GM21619 (cell line): ENCODE data around the gene PLPPR1.

Experiments used
- ATAC-seq: cut with Tn5 transposase; IDR thresholded peaks from one replicate; pipeline ENCODE4 v1.9.1; 2021; ENCODE audit not compliant: unreplicated experiment

The PLPPR1 gene

DNA sequence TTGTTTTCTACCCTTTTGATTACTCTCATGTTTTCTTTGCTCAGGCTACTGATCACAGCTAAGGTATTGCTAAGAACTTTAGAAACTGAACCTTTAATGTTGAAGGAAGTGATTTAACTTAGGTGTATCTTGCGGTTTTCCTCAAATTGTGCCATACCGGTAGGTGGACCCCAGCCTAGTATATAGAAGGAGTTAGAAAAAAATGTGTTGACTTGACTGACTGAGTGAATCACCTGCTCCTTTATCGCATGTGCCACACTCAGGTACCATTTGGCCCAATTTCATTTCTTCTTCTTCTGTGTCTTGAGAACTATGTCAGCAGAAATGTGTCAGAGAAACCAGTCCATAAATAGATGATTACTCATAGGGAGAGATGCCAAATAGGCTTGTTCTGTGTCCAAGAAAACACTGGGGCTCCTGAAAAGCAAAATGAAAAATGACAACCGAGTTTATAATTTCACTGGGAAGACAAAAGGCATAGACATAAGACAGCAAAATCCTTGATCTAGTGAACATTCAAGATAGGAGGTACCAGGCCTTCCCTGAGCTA, 19.4 kb downstream of the PLPPR1 start:
- ATAC-seq, result no peak

- ATAC-seq, result no peak
These were observed 22.1 kb downstream of the PLPPR1 start for GRCh38 chr9:101050650-101051049.

DNA sequence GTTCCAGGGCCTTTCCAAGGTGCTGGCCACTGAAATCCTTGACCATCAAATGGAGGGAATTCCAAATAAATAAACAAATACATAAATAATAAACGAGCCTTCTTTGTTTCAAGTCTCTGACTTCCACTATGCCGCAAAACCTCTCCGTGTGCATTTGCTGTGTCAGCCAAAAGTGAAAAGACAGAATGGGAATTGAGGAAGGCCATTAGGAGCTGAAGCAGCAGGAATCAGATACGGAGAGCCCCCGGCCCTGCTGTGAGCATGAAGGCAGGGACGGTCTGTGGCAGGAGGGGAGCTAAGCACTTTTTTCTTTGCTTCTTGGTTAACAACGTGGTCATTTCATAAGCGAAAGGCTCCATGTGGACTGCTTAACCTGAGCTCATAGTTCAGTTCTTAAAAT, 26.1 kb downstream of the PLPPR1 start:
- no peak for ATAC-seq

DNA sequence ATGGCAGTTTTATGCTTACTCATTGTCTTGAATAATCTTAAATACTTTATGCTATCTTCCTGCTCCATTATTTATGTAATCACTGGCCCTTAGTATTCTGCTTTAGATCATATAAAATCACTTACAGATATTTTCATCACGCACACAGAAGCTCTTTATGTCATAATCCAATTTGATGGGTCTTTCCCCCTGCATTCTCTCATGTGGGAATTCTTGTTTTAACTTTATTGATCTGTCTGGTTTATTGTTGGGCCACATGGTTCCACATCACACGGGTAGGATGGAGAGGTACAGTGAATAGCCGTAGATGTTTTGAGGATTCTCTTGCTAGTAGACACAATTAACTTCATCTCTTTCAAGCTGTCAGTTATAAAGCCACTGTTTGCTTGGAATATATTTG, 27.0 kb downstream of the PLPPR1 start:
- ATAC-seq, result no peak

GRCh38 chr9:101062686-101063085, 34.2 kb downstream of the PLPPR1 start:
- ATAC-seq, result no peak

DNA sequence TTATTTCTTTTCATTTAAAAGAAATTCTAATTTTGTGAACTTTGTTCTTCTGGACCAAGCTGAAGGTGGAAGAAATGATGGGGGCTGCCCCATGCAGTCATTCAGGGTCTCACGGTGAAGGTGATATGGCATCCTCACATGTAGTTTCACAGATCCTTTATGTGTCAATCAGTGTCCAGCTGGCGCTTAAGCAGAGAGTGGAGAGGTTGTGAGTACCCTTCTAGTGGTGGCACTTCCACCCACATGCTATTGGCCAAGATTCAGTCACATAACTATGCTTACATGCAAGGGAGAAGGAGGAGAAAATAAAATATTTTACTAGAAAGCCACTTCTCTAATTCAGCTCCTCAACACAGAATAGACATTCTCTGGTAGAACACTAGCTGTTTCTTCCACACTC, 34.7 kb downstream of the PLPPR1 start:
- ATAC-seq, result no peak

- ATAC-seq, result no peak
These were observed 35.7 kb downstream of the PLPPR1 start for GRCh38 chr9:101064206-101064605.

DNA sequence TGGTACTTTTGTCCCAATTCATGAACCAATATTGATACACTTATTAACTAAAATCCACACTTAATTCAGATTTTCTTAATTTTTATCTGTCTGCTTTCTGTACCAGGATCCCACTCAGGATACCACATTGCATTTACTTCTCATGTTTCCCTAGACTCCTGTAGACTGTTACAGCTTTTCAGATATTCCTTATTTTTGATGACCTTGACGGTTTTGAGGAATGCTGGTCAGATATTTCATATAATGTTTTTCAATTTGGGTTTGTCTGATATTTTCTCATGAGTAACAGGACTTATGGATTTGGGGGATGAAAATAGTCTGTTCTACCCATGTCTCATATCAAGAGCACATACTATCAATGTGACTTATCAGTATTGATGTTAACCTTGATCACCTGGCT, 37.4 kb downstream of the PLPPR1 start:
- ATAC-seq, result no peak

DNA sequence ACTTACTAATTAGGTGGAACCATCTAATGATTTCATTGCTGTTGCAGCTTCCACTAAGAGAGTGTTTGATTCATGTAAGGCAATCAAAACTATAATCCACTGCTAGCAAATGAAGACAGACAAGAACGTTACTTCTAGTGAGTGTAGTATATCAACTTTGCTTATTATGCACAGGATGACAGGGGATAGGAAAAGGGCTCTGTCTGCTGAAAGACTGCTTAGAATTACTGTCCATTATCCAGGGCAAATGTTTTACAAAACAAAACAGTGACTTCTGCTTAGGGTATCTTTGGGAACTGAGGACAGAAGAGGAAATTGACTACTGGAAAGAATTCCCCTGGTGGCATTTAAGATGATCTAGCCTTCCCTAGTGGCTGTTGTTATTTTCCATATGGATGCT, 40.2 kb downstream of the PLPPR1 start:
- no peak for ATAC-seq

DNA sequence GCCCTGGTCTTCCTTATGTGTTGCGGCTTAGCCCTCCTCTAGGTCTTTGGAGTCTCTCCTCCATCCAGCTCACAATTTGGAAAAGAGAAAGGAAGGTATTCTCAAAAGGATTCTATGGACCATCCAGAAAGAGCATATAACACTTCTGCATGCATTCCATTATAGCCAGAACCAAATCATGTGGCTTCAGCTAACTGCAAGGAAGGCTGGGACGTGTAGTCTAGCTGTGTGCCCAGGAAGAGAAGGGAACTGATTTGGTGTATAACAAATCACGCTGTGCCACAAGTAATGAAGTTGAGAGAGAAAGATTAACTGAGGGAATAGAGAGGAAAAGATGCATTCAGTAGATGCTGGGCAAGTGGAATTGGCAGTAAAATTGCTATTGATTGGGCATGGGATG, 43.7 kb downstream of the PLPPR1 start:
- ATAC-seq, result no peak

DNA sequence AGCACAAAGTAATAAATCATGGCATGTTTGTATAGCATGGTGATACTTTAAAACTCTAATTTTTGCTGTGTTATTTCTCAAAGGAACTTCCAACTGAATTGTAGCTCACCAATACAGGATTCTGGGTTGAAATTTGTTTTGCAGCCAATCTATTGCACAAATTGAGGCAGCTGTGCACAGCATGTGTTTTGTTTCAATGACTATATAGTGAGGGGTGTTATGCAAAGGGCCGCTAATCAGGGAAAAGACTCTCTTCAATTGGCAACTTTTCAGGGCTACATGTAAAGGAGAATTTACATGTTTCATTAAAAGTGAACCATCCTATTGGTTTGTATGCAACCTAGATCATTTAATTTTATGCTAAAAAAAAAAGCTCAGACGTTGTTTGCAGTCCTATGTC, 44.6 kb downstream of the PLPPR1 start:
- no peak for ATAC-seq

DNA sequence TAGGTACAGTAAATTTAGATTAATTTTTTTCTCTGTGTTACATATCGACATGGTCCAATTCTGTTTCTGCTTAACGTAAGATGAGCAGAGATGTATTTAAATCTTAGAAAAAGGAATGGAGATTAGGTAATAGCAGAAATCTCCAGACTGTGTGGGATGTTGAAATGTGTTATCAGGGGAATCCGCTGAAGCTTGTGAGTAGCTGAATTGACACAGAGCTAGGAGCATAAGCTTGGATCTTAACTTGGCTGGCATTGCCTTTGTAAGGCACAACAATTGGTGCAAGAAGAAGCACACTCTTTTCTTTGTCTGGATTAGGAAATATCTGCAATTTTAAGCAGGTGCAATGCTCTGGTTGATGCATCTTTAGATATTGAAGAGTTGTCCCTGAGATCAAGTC, 53.1 kb downstream of the PLPPR1 start:
- no peak for ATAC-seq

DNA sequence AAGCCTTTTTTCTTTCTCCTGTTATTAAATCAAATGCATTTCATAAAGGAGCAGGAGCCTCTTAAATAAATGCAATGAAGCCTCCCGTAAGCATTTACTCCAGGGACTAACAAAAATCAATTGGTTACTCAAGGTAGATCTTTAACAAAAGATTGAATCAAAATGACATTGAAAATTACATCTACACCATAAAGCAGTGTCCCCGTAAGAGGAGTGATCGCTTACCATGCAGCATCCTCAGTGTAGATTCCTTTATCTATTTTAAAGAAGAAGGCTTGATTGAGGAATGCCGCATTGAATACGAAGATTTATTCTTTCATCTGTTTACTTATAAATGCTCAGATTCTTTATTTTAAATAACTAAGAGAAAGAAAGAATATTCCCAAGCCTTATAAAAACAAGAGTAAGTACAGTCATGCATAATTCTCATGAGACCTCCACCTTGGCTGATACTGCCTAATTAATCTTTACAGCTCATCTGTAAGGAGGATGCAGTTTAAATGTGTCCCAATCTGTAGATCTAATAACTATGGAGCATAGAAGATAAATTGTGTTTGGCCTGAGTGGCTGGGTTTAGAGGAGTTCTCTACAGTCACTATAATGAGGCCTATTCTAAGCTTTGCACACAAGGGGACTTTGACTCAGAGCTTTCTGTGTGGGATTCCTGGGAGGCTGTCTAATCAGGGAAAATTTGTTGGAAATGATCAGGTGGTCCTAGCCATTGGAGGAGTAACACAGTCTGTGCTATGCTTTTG, 55.1 kb downstream of the PLPPR1 start:
- ATAC-seq, result no peak

DNA sequence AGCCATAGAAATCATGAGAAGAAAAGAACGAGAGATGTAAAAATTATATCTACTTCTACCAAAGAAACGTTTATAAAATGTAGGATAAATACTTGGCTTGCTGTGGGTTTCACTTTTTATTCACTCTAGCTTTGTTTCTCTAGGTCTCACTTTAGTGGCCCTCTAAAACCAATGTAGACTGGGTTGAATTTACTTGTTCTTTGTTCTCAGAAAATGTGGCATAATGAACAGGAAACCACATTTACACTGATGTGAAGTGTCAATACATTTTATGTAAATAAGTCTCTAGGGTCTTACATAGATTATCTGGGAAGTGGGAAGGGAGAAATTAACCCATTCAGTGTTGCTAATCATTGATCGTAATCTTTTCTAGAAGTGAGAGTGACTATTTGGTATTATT, 58.9 kb downstream of the PLPPR1 start:
- ATAC-seq, result no peak

DNA sequence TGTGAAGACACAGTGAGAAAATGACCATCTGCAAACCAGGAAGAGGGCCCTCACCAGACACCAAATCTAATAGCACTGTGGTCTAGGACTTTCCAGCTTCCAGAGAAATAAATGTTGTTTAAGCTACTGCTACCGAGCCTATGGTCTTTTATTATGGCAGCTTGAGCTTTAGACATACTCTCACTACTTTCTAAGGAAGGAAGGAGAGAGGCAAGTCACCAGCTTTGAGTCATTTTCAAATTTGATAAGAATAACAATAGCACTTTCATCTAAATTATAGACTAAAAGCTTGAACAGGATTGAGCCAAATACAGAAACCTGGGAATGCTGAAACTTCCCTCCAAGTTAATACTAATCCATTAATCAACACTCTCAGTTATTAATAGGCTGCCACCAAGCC, 64.4 kb downstream of the PLPPR1 start:
- ATAC-seq, result no peak

DNA sequence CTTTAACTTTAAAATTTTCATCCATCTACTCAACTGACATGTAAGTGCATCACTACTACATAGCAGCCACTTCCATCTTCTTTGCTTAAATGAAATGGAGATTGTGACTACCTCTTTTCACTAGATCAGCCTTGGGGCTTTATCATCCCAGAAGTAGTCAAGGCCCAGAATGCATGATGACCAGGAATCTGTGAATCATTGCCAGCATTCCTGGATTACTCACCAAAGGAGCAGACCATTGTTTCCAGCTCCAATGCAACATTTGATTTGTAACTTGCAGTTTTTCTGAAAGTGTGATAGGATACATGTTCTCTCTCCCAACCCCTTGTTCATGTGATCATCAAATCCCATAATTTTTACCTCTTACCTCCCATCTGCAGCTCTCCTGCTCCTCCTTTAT, 65.1 kb downstream of the PLPPR1 start:
- no peak for ATAC-seq

- ATAC-seq, result no peak
These were observed 66.2 kb downstream of the PLPPR1 start for GRCh38 chr9:101094686-101095085.

GRCh38 chr9:101097210-101097609, 68.7 kb downstream of the PLPPR1 start:
- ATAC-seq, result no peak

GRCh38 chr9:101098392-101098791, 69.9 kb downstream of the PLPPR1 start:
- ATAC-seq, result no peak

- no peak for ATAC-seq
These were observed 85.8 kb downstream of the PLPPR1 start for GRCh38 chr9:101114317-101114716.

GRCh38 chr9:101115102-101115501, 86.6 kb downstream of the PLPPR1 start:
- no peak for ATAC-seq

- ATAC-seq, result no peak
These were observed 88.6 kb downstream of the PLPPR1 start for GRCh38 chr9:101117161-101117560.

DNA sequence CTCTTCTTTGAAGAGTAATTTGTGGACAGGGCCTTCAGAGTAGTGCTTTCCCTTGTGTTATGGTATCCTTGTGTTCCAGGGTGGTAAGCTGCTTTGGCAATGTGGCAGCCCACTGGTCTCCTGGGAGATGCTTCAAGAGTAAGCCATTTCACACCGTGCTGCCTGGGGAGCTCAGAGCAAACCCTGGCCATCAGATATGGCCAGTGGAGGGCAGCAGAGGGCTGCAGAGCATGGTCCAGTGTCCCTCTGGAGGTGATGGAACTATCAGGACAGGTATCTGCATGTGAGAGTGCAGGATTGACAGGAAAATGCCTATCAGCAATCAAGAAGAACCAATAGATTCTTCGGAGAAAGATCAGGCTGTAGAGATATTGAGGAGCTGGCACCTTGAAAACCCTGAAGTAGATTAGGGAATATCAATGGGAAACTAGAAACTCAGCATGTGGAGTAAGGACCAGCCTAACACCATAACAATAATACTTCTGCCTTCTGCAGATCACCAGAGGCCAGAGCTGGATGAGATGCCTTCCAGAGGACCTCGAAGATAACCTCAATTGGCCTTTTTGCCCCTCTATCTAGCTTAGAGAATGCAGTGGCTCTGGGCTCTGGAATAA, 90.8 kb downstream of the PLPPR1 start:
- ATAC-seq, result peak; percentile 84
